HG02623 (cell line): ENCODE data around the gene EPS15.
"Not testable (repeated sequence)": the region's sequence is repeated elsewhere in the genome, so short reads cannot be mapped to it uniquely, and the experiment has no call there.

Source experiments
- ATAC-seq: cut with Tn5 transposase; IDR thresholded peaks from one replicate; pipeline ENCODE4 v1.9.1; 2021; ENCODE audit warnings: moderate library complexity; ENCODE audit not compliant: unreplicated experiment

Gene EPS15

GRCh38 chr1:51433972-51434510 lies 85.0 kb downstream of the EPS15 start:
- ATAC-seq: no peak

GRCh38 chr1:51433269-51433971 lies 85.6 kb downstream of the EPS15 start:
- ATAC-seq: no peak

GRCh38 chr1:51432146-51432545 lies 86.9 kb downstream of the EPS15 start:
- no peak for ATAC-seq

- ATAC-seq: no peak
Observed at GRCh38 chr1:51427438-51427837, 91.6 kb downstream of the EPS15 start.

- no peak for ATAC-seq
Observed at GRCh38 chr1:51425955-51426354, 93.1 kb downstream of the EPS15 start.

GRCh38 chr1:51425273-51425672 lies 93.8 kb downstream of the EPS15 start:
- no peak for ATAC-seq

- no peak for ATAC-seq
Observed at GRCh38 chr1:51423073-51423821, 95.8 kb downstream of the EPS15 start.

GRCh38 chr1:51422367-51423072 lies 96.5 kb downstream of the EPS15 start:
- ATAC-seq: no peak

GRCh38 chr1:51421964-51422363 lies 97.1 kb downstream of the EPS15 start:
- ATAC-seq: no peak

- ATAC-seq: no peak
Observed at GRCh38 chr1:51420867-51421627, 98.0 kb downstream of the EPS15 start.

- no peak for ATAC-seq
Observed at GRCh38 chr1:51418384-51418959, 100.6 kb downstream of the EPS15 start.

- no peak for ATAC-seq
Observed at GRCh38 chr1:51417496-51418383, 101.3 kb downstream of the EPS15 start.

GRCh38 chr1:51416910-51417309 lies 102.2 kb downstream of the EPS15 start:
- ATAC-seq: no peak

- no peak for ATAC-seq
Observed at GRCh38 chr1:51415963-51416362, 103.1 kb downstream of the EPS15 start.

GRCh38 chr1:51414811-51415210 lies 104.3 kb downstream of the EPS15 start:
- ATAC-seq: no peak

GRCh38 chr1:51411820-51412219 lies 107.2 kb downstream of the EPS15 start:
- not testable (repeated sequence) for ATAC-seq

GRCh38 chr1:51410568-51411460 lies 108.3 kb downstream of the EPS15 start:
- ATAC-seq: no peak

GRCh38 chr1:51409755-51410541 lies 109.1 kb downstream of the EPS15 start:
- ATAC-seq: not testable (repeated sequence)
